ENCODE results near the gene ZNF488.
"Not testable (repeated sequence)": the region's sequence is repeated elsewhere in the genome, so short reads cannot be mapped to it uniquely, and the experiment has no call there.

Gene ZNF488

DNA sequence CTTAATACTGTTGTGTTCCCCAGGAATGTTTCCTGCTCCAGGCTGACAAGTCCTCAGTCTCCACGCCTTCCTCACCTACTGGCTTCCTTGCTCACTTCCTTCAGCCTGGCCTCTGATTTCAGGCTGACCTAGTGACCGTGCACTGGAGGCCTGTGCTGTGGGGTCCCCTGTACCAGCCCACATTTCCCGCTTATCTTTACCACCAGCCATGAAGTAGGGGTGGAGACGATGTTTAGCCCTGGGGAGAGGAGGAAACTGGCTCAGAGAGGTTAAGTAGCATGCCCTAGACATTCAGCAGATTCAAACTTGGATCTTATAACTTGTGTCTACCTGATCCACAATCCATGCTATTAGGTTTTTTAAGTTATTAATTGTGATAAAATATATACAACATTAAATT, 4.8 kb upstream of the ZNF488 start:
- FAIRE-seq: no peak
- no peak for DNase-seq (ENCODE audit: extremely low spot score, insufficient read length, low read depth)

GRCh38 chr10:47386104-47386503, 2.0 kb upstream of the ZNF488 start:
- DNase-seq (ENCODE audit: extremely low spot score, insufficient read length, low read depth); FAIRE-seq: not testable (repeated sequence)

DNA sequence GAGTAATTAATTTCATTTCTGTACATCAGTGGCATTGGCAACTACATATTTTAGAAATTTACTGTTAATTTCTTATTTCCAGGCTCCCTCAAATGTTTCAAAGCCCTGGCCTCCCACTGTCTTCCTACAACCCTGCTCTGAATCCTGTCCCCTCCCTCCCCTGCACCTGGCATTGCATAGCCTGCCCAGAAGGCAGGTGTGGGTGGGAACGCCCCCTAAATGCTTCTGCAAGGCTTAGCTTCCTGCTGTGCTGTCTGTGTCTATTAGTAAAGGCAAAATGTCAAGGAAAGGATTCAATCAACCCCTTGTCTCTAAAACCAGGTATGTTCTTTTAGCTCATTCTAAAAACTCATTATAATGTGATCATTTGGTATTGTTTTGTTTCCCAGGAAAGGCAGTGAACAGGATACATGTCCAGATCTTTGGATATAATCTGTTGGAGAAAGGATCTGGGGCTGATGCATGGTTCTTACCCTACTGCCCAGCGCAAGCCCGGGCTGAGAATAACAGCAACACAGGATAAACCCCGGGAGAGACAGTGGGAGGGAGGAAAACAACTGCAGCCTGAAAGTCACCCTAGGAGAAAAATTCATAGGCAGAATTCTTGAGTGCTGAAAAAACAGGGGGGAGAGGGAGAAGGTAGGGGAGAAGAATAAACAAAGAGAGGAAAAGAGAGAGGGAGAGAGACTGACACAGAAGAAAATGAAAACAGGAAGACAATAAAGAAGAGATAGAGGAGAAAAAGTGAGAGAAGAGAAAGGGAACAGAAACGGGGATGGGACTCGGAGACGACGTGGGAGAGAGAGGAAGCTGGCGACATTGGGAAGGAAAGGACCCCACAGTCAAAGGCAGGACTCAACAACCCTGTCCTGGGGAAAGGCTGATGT, 589 bp downstream of the ZNF488 start:
- no peak for DNase-seq (ENCODE audit: extremely low spot score, insufficient read length, low read depth)
- no peak for FAIRE-seq

DNA sequence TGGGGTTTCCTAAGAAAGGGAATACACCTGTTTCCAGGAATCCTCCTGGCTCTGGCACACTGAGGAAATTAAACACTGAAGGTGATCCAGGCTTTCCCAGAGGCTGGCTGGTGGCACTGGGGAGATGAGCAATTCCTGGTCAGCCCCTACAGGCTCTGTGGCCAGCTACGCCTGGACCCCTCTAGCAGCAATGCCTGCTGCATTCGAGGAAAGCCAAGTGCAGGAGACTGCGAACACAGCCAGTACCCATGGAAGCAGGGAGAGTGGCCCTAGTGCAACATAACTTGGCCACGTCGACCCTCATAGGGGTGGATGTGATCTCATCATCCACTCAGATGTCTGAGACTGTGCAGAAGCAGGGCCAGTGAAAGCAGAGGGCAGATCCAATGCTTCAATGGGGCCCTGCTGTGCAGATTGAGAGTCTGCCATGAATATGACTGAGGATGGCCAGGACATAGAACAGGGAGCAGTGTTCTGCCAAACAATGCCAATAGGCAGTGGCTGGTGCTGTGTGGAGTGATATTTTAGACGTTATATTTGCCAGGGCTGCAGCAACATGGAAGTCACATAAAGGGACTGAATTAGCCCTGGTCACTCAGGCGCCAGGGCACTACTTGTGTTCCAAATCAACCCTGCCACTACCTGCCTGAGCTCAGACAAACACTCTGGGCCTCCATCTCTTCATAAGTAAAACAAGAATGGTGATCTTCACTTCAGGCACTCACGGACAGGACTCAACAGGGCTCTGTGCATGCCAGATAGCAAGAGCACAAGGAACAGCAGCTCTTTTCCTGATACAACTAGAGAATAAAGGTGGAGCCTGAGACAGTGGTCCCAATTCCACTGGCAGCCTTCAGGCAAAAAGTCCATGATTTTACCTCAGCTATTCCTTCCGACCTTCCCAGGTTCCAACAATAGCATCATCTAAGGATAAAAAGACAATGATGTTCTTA, 2.4 kb downstream of the ZNF488 start:
- DNase-seq (ENCODE audit: extremely low spot score, insufficient read length, low read depth) (no peak), FAIRE-seq (no peak)

GRCh38 chr10:47381103-47381395, 3.0 kb downstream of the ZNF488 start:
- FAIRE-seq (no peak), DNase-seq (ENCODE audit: extremely low spot score, insufficient read length, low read depth) (no peak)

DNA sequence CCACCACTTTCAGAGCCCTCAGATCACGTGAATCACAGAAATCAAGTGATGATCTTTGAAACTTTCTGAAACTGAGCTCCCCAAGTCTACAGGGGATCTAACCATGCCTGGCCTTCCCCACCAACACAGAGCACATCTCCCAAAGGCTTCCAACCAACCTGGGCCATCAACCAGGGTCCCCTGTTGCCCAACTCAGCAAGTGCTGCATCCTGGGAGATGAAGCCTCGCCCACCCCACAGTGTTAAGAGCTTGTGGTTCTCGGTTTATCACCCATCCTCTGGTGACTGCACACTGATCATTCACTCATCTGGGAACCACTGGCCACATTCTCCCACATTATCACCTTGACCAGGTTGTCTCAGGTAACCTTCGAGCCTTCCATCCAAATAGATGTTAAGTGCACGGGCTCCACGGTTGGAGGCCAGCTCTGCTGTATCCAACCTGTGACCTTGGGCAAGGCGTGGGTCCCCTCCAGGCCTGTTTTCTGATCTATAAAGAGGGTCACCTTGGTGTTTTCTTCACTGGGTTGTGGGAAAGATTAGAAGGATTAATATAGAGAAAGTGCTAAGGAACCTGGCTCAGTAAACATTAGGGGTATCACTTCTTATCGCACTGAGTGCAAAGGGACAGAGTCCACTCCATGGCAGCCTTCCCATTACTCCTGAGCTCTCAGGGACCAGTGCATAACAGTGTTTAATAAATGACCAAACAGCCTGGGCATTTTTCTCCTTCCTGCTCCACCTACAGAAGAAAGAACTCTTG, 3.6 kb downstream of the ZNF488 start:
- DNase-seq (ENCODE audit: extremely low spot score, insufficient read length, low read depth) (no peak), FAIRE-seq (no peak)

DNA sequence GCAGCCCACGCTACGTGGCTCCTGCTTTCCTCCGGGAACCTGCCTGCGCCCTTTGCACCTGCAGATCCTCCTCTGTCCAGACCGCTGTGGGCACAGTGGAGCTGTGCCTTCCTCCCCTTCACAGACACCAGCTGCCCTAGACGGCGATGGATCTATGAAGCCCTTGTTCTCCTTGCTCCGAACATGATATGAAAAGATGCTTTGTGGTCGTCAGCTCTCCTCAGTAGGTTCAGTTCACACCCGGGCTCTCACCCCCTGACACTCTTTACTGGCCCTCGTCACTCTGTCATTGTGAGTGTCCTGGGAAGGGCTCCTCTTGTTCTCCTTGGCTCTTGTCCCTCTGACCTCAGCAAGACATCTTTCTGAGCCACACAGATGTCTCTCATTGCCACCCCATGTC, 4.2 kb downstream of the ZNF488 start:
- FAIRE-seq: no peak
- DNase-seq (ENCODE audit: extremely low spot score, insufficient read length, low read depth): no peak

- FAIRE-seq (no peak), DNase-seq (ENCODE audit: extremely low spot score, insufficient read length, low read depth) (no peak)
Measured at GRCh38 chr10:47379445-47379785, 4.7 kb downstream of the ZNF488 start.

DNA sequence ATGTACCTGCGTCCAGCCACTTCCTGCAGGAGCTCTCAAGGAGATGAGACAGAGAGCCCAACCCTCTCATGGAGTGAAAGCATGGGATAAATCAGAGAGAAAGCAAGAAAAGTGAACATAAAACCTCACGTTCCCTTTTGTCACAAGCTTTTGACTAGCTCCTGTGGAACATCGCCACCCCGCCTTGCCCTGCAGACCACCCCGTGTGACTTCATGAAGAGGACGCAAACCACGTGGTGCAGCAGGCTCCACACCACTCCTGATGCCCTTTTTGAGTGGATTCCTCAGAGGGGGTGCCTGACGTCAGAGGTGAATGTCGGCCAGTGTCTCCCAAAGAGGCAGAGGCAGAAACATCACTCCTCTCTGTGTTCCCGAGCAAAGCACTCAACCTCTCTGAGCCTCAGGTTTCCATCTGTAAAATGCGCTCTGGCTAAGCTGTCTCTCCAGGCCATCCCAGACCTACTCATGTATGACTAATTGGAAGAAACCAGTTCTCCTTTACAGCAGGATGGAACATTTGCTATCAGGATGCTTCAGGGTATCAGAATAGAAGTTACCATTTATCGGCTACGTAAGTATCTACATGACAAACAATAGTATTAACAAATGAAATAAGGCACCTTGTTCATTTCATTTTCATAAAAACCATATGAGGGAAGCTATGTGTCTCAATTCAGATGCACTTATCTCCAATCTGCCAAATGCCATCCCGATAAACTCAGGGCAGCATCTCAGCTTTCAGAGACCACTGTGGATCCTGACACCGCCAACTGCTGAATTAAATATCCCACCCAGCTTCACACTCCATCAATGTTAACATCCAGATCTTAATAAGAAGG, 5.3 kb downstream of the ZNF488 start:
- FAIRE-seq: no peak

DNA sequence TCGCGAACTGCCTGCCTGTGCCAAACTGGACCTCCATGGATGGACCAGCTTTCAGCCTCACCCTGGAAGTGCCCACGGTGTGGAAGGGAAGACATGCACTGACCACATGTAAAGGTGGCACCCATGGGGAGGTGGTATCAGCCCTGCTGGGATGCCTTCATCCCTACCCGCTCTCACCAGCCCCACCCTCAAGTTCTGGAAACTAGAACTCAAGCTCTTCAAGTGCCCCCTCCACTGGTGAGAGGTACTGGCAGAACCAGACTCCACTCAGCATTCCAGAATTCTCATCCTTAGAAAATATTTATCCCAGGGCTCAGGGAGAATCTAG, 5.9 kb downstream of the ZNF488 start:
- FAIRE-seq: no peak

More for the DNA sequence above, 5.3 kb downstream of the ZNF488 start:
- no peak for DNase-seq (ENCODE audit: extremely low spot score, insufficient read length, low read depth)

GRCh38 chr10:47376522-47377220, 7.4 kb downstream of the ZNF488 start:
- DNase-seq (ENCODE audit: extremely low spot score, insufficient read length, low read depth) (no peak), FAIRE-seq (no peak)

More for the DNA sequence above, 5.9 kb downstream of the ZNF488 start:
- no peak for DNase-seq (ENCODE audit: extremely low spot score, insufficient read length, low read depth)

- FAIRE-seq (no peak), DNase-seq (ENCODE audit: extremely low spot score, insufficient read length, low read depth) (no peak)
Measured at GRCh38 chr10:47374611-47375536, 9.2 kb downstream of the ZNF488 start.

- FAIRE-seq: no peak
- DNase-seq (ENCODE audit: extremely low spot score, insufficient read length, low read depth): no peak
Measured at GRCh38 chr10:47372726-47373125, 11.4 kb downstream of the ZNF488 start.

GRCh38 chr10:47371629-47372485, 12.2 kb downstream of the ZNF488 start:
- DNase-seq (ENCODE audit: extremely low spot score, insufficient read length, low read depth): no peak
- no peak for FAIRE-seq

DNA sequence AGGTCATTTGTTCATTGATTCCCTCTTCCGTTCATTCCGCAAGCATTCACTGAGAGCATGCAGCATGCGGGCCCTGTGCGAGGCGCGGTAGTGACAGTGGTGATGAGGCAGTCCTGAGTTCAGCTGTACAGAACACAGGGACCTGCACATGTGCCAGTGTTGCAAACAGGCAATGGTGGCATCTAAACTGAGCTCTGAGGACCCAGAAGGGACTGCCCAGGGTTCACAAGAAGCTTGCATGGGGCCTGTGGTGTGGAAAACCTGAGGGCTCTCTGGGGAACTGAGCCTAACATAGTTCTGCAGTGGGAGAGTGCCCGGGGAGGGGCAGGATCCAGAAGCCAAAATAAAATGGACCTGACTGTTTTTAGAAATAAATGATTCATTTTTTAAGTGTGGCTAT, 13.2 kb downstream of the ZNF488 start:
- DNase-seq (ENCODE audit: extremely low spot score, insufficient read length, low read depth) (no peak), FAIRE-seq (no peak)

- no peak for DNase-seq (ENCODE audit: extremely low spot score, insufficient read length, low read depth)
- no peak for FAIRE-seq
Measured at GRCh38 chr10:47370015-47370767, 13.9 kb downstream of the ZNF488 start.

Data from GM18507 (cell line).